BJ (cell line): ENCODE results near the gene KIF22. TPM values are rescaled to one million over a fixed set of nuclear protein-coding genes. Genes with fewer than 3 reads are reported as not detected.

Experiments used
- CTCF ChIA-PET: fragments of 350-600 bp; formaldehyde crosslinking; extraction: SDS; loops from one replicate; lab custom pipeline; 2021; ENCODE audit warnings: antibody characterized with exemption, inconsistent platforms; lab: Yijun Ruan, JAX
- POLR2A ChIA-PET: fragments of 300-600 bp; sonication (Branson Sonifier 250); formaldehyde crosslinking; extraction: SDS; loops from one replicate; lab custom pipeline; 2021; ENCODE audit warnings: antibody characterized with exemption; lab: Charles Lee
- DNase-seq: peaks from one replicate; pipeline ENCODE4 v3.0.0-alpha.2; 2011; ENCODE audit warnings: low read depth
- H3K27me3 ChIP-seq: 2 replicates; pipeline ENCODE4 v1.6.0; 2011; ENCODE audit warnings: low read length; ENCODE audit not compliant: control insufficient read depth, insufficient read depth
- H3K36me3 ChIP-seq: 2 replicates; pipeline ENCODE4 v1.5.1; 2011; ENCODE audit warnings: low read length; ENCODE audit not compliant: control insufficient read depth, insufficient read depth
- H3K4me3 ChIP-seq: 2 replicates; pipeline ENCODE4 v1.5.1; 2011; ENCODE audit warnings: low read depth, mild to moderate bottlenecking, control low read depth, low read length
- CTCF ChIP-seq: IDR thresholded peaks from 2 replicates; pipeline ENCODE4 v1.5.1; 2011; ENCODE audit warnings: low read depth, mild to moderate bottlenecking, control low read depth, inconsistent platforms, low read length, moderate library complexity; ENCODE audit not compliant: insufficient read depth
- polyA plus RNA-seq: library from polyadenylated mRNA; depleted of rRNA; stranded (reverse); fragments of >200 nt; gene quantifications from 2 replicates; pipeline ENCODE4 v1.2.3, GENCODE V29; 2011

The KIF22 gene
- polyA plus RNA-seq, 1 experiment = 68.3 TPM

- no peak for DNase-seq
- CTCF ChIA-PET = interaction anchor here (1.2 to 3.0 kb wide), 4 partner anchors 7 to 39 kb away, joined by 4 to 30 read pairs (median 15); partner anchors contain the start of genes MVP and PAGR1
- peaks cover 16% of the 10 kb centered on the region for H3K36me3 ChIP-seq
- TF ChIP-seq CTCF = no peak
- H3K27me3 ChIP-seq = no peaks in the 10 kb centered on the region
- POLR2A ChIA-PET = no interaction called here
- no peak overlapping the region for H3K4me3 ChIP-seq
These were observed 18.6 kb downstream of the KIF22 start for GRCh38 chr16:29809031-29809747.

GRCh38 chr16:29809850-29810698, 19.5 kb downstream of the KIF22 start:
- Histone ChIP-seq H3K4me3 (no peak overlapping the region), H3K36me3 (peaks cover 16% of the 10 kb centered on the region), H3K27me3 (no peaks in the 10 kb centered on the region)
- no peak for TF ChIP-seq CTCF
- ChIA-PET POLR2A (interaction anchor here (0.6 to 1.1 kb wide), 2 partner anchors 15 to 41 kb away, joined by 4 to 17 read pairs; no protein-coding TSS in a partner anchor), CTCF (interaction anchor here (1.0 kb wide), 1 partner anchor 212 kb away, joined by 3 read pairs; no protein-coding TSS in a partner anchor)
- no peak for DNase-seq

GRCh38 chr16:29810699-29811169, 20.2 kb downstream of the KIF22 start:
- POLR2A ChIA-PET = interaction anchor here (0.6 to 1.1 kb wide), 2 partner anchors 14 to 41 kb away, joined by 4 to 17 read pairs; no protein-coding TSS in a partner anchor
- Histone ChIP-seq H3K36me3 (peaks cover 16% of the 10 kb centered on the region), H3K27me3 (no peaks in the 10 kb centered on the region), H3K4me3 (no peak overlapping the region)
- no peak for TF ChIP-seq CTCF
- CTCF ChIA-PET = interaction anchor here (1.0 kb wide), 1 partner anchor 212 kb away, joined by 3 read pairs; no protein-coding TSS in a partner anchor
- no peak for DNase-seq

- DNase-seq = peak; percentile 90
- POLR2A ChIA-PET = interaction anchor here (1.1 kb wide), 1 partner anchor 13 kb away, joined by 4 read pairs; no protein-coding TSS in a partner anchor
- Histone ChIP-seq H3K36me3 (peaks cover 16% of the 10 kb centered on the region), H3K27me3 (no peaks in the 10 kb centered on the region), H3K4me3 (peak overlapping the region; percentile 72)
- no peak for TF ChIP-seq CTCF
- CTCF ChIA-PET = interaction anchor here (1.4 kb wide), 1 partner anchor 254 kb away, joined by 3 read pairs; the partner anchor contains the start of gene ALDOA
These were observed 20.8 kb downstream of the KIF22 start for GRCh38 chr16:29811170-29811895.
